GM06990 (cell line): Measurements from ENCODE around the gene ZNF26.

ENCODE experiments used
- DNase-seq: peaks from one replicate; pipeline ENCODE4 v3.0.0-alpha.2; 2011; ENCODE audit not compliant: insufficient read length; ENCODE audit errors: extremely low read depth
- H3K27me3 ChIP-seq: replicated peaks from 2 replicates; pipeline ENCODE4 v1.6.0; 2011; ENCODE audit warnings: low read length; ENCODE audit not compliant: control insufficient read depth, insufficient read depth
- H3K36me3 ChIP-seq: 2 replicates; pipeline ENCODE4 v1.5.1; 2011; ENCODE audit warnings: low read length; ENCODE audit not compliant: control insufficient read depth, insufficient read depth
- H3K4me3 ChIP-seq: replicated peaks from 2 replicates; pipeline ENCODE4 v1.5.1; 2011; ENCODE audit warnings: low read depth, mild to moderate bottlenecking, control low read depth, low read length
- CTCF ChIP-seq: IDR thresholded peaks from 2 replicates; pipeline ENCODE4 v1.5.1; 2011; ENCODE audit warnings: low read length, control low read depth, mild to moderate bottlenecking, inconsistent platforms; ENCODE audit not compliant: insufficient read depth, poor library complexity, severe bottlenecking

ZNF26 gene

DNA sequence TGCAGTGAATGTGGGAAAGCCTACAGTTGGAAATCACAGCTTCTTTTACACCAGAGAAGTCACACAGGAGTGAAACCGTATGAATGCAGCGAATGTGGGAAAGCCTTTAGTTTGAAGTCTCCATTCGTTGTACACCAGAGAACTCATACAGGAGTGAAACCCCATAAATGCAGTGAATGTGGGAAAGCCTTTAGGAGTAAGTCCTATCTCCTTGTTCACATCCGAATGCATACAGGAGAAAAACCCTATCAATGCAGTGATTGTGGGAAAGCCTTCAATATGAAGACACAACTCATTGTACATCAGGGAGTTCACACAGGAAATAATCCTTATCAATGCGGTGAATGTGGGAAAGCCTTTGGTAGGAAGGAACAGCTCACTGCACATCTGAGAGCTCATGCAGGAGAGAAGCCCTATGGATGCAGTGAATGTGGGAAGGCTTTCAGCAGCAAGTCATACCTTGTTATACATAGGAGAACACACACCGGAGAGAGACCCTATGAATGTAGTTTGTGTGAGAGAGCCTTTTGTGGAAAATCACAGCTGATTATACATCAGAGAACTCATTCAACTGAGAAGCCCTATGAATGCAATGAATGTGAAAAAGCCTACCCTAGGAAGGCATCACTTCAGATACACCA lies 24.6 kb downstream of the ZNF26 start:
- Histone ChIP-seq H3K36me3 (peaks cover 19% of the 10 kb centered on the region), H3K27me3 (no peaks in the 10 kb centered on the region), H3K4me3 (no peak overlapping the region)
- no peak for TF ChIP-seq CTCF
- DNase-seq, result no peak

DNA sequence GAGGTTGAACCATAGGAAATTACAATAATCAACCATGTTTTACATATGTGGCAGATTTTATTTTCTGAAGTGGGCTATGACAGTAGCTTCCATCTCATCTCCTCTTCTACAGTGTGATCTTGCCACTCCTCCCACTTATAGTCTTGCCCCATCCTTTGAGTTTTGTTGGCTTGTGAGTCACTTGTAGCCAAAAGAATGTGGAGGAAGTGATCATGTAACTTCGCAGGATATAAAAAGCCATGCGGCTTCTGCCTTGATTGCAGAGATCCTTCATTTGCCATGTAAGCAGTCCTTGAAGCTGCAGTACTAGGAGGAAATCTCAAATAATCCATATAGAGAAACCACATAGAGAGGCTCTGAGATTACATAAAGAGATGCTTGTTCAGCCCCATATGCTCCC lies 37.4 kb downstream of the ZNF26 start:
- H3K27me3 ChIP-seq, result no peaks in the 10 kb centered on the region
- no peaks in the 10 kb centered on the region for H3K36me3 ChIP-seq
- no peak for DNase-seq
- no peak overlapping the region for H3K4me3 ChIP-seq
- TF ChIP-seq CTCF, result no peak

DNA sequence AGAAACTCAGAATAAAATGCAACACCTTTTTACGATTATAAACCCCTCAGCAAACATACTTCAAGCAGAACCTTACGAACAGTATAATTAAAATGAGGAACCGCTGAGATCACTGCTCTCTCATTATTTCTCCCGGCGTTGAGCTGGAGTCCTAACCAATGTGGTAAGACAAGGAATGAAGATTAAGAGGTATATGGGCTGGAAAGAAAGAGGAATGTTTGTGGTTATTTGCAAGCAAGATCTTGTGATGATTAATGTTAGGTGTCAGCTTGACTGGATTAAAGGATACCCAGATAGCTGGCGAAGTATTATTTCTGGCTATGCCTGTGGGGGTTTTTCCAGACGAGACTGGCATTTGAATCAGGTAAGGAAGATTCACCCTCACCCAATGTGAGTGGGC lies 40.8 kb downstream of the ZNF26 start:
- no peak for TF ChIP-seq CTCF
- DNase-seq, result no peak
- Histone ChIP-seq H3K4me3 (no peak overlapping the region), H3K27me3 (no peaks in the 10 kb centered on the region), H3K36me3 (no peaks in the 10 kb centered on the region)

GRCh38 chr12:133037207-133038005 lies 51.2 kb downstream of the ZNF26 start, which contains the start of gene ZNF84:
Gene ZNF84, plus strand, starts transcription at chr12:133037509. Its CDS starts 3,959 bp downstream, at chr12:133041468.
- peak; percentile 99 for DNase-seq
- Histone ChIP-seq H3K4me3 (peak within 1 kb of the TSS; percentile 79), H3K27me3 (no peaks in the 10 kb centered on the region), H3K36me3 (no peaks in the 10 kb centered on the region; the same call in none of the 2 replicates)
- no peak for TF ChIP-seq CTCF

- DNase-seq, result no peak
- Histone ChIP-seq H3K4me3 (peak overlapping the region; percentile 79), H3K27me3 (no peaks in the 10 kb centered on the region), H3K36me3 (peaks cover 2% of the 10 kb centered on the region)
- TF ChIP-seq CTCF, result no peak
These were observed 52.0 kb downstream of the ZNF26 start for GRCh38 chr12:133038118-133038709.
